ENCODE results near the gene COL16A1. TPM values are rescaled to one million over a fixed set of nuclear protein-coding genes. Genes with fewer than 3 reads are reported as not detected.

COL16A1 gene
- 11.0 and 20.9 TPM in 2 replicates for total RNA-seq

GRCh38 chr1:31703431-31704270 is at the start of gene COL16A1:
TSS of gene COL16A1 (minus strand) at chr1:31704017. CDS start at chr1:31702193, 1,824 bp downstream.

GRCh38 chr1:31644560-31645273 is 59.1 kb downstream of the COL16A1 start, which contains the start of gene PEF1:
TSS of gene PEF1 (minus strand) at chr1:31644876. CDS start at chr1:31644864, 12 bp downstream.

GRCh38 chr1:31617218-31617915 is 86.5 kb downstream of the COL16A1 start, which contains the start of gene HCRTR1:
TSS of gene HCRTR1 (plus strand) at chr1:31617689. CDS start at chr1:31619193, 1,504 bp downstream.

Other genes with a start within 250 kb of the COL16A1 start
- 22.9 and 24.2 TPM in 2 replicates for gene TINAGL1, start 127.5 kb downstream of the COL16A1 start, total RNA-seq
- not detected in 2 replicates for gene HCRTR1, start 86.3 kb downstream of the COL16A1 start, total RNA-seq
- 88.4 and 98.3 TPM in 2 replicates for gene PEF1, start 59.1 kb downstream of the COL16A1 start, total RNA-seq
- 2.5 and 5.2 TPM in 2 replicates for gene ADGRB2, start 60.3 kb upstream of the COL16A1 start, total RNA-seq
- gene SPOCD1, start 112.0 kb upstream of the COL16A1 start, total RNA-seq = 39.0 and 47.0 TPM in 2 replicates
- gene PTP4A2, start 234.4 kb upstream of the COL16A1 start, total RNA-seq = 269 and 360 TPM in 2 replicates

Data from myometrial cell (primary cell).